Naive thymus-derived CD8-positive, alpha-beta T cell (primary cell): ENCODE results near the gene RPL37. TPM values are rescaled to one million over a fixed set of nuclear protein-coding genes. Genes with fewer than 3 reads are reported as not detected.
"Not testable (repeated sequence)": the region's sequence is repeated elsewhere in the genome, so short reads cannot be mapped to it uniquely, and the experiment has no call there.

Experiments
- ATAC-seq, 2 donors: fragments of 150-1000 bp; cut with Tn5 transposase in 1 of 2; sonication (Bioruptor Pico), chemical (Tn5 transposase) in 1 of 2; 1 replicate in 1 of 2; 2 replicates in 1 of 2; pipeline ENCODE4 v1.10.0; 2021; ENCODE audit warnings: mild to moderate bottlenecking in 2 of 2, moderate library complexity in 2 of 2
- POLR2A ChIA-PET: fragments of 350-600 bp; sonication (Branson Sonifier 250); formaldehyde crosslinking; loops from one replicate; lab custom pipeline; 2021; ENCODE audit warnings: antibody characterized with exemption; lab: Charles Lee
- DNase-seq, 10 donors: peaks; one replicate each; pipeline versions ENCODE4 v3.0.0 to v3.0.0-alpha.2; 2020 to 2022
- H3K27ac Mint-ChIP-seq, 10 donors: one replicate each; pipeline ENCODE4 v1.8.0; 2020 to 2022; ENCODE audit warnings: mild to moderate bottlenecking in 10 of 10, mixed read lengths in 10 of 10, moderate library complexity in 4 of 10, inconsistent platforms in 1 of 10
- H3K27me3 Mint-ChIP-seq, 5 donors: one replicate each; pipeline ENCODE4 v1.8.0; 2021 to 2022; ENCODE audit warnings: mixed read lengths in 5 of 5
- H3K36me3 Mint-ChIP-seq, 3 donors: one replicate each; pipeline ENCODE4 v1.8.0; 2020 to 2022; ENCODE audit warnings: mixed read lengths in 3 of 3, mild to moderate bottlenecking in 2 of 3, inconsistent platforms in 1 of 3
- H3K4me1 Mint-ChIP-seq, 4 donors: one replicate each; pipeline ENCODE4 v1.8.0; 2021 to 2022; ENCODE audit warnings: mixed read lengths in 4 of 4
- H3K4me3 Mint-ChIP-seq, 10 donors: one replicate each; pipeline ENCODE4 v1.8.0; 2020 to 2022; ENCODE audit warnings: mild to moderate bottlenecking in 10 of 10, mixed read lengths in 10 of 10, moderate library complexity in 6 of 10, inconsistent platforms in 1 of 10
- H3K9me3 Mint-ChIP-seq, 9 donors: one replicate each; pipeline ENCODE4 v1.8.0; 2020 to 2022; ENCODE audit warnings: mixed read lengths in 9 of 9, mild to moderate bottlenecking in 3 of 9, inconsistent platforms in 1 of 9, moderate library complexity in 1 of 9
- polyA plus RNA-seq, 3 donors: library from polyadenylated mRNA; unstranded; fragments of 300-500 nt; fragmentation: Illumina TruSeq; gene quantifications; one replicate each; pipeline ENCODE4 v1.2.3, GENCODE V29; 2021
- total RNA-seq, 8 experiments: library from RNA in 2 of 8; stranded (reverse) in 2 of 8; gene quantifications; one replicate each; pipeline ENCODE4 v1.2.3 and lab custom pipeline; 2021 to 2026

Gene RPL37
- total and polyA plus RNA-seq, 5 experiments from 2014 or later, result 2,282 to 3,082 (median 2,504) TPM

DNA sequence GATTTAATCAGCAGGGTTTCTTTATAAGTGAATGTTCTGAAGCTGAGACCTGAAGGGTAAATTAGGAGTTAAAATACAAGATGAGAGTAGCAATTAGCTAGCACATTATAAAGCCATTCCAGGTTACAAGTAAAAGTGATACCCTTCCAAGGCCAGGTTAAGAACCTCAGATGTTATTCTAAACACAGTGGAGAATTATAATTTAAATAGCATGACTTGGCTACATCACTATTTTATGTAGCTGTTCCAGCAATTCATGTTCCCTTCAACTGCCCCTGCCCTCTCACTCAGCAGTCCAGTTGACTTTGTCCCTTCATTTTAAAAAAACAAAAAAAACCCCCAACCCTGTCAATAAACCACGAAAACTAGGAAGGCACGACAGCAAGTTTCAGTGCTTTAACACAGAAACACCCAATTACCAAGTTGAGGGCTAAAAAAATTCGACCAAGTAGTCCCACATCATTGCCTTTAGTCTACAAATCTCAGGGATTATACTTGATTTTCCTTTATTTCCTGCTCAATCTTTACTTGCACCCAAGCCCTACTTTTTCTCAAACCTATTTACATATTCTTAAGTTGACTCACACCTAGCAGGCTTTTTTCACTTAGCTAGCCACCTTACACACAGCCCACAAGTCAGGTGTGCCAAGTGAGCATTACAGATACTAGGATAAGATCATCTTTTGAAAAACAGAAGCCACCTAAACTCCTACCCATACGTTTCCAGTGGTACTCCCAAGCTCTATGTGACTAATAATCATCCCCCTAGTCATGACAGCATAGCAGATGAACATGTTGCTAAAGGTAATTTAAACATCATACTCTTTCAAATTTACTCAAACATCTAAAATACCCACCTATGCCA is 3.4 kb downstream of the RPL37 start:
- DNase-seq, result no peak
- Mint-ChIP-seq H3K27me3 (no peaks in the 10 kb centered on the region), H3K4me1 (peaks cover 21 to 67% (median 57%) of the 10 kb centered on the region in 4 donors), H3K9me3 (peaks cover 0 to 1% (median 0%) of the 10 kb centered on the region in 9 donors), H3K4me3 (peak overlapping the region in 1 of 10 donors; percentile 3), H3K36me3 (peaks cover 10 to 82% (median 51%) of the 10 kb centered on the region in 3 donors), H3K27ac (peak overlapping the region in 9 of 10 donors; percentile 28 to 78 (median 57))
- no peak for ATAC-seq
- POLR2A ChIA-PET, result interaction anchor here (1.5 kb wide), 1 partner anchor 16 kb away, joined by 3 read pairs; no protein-coding TSS in a partner anchor

DNA sequence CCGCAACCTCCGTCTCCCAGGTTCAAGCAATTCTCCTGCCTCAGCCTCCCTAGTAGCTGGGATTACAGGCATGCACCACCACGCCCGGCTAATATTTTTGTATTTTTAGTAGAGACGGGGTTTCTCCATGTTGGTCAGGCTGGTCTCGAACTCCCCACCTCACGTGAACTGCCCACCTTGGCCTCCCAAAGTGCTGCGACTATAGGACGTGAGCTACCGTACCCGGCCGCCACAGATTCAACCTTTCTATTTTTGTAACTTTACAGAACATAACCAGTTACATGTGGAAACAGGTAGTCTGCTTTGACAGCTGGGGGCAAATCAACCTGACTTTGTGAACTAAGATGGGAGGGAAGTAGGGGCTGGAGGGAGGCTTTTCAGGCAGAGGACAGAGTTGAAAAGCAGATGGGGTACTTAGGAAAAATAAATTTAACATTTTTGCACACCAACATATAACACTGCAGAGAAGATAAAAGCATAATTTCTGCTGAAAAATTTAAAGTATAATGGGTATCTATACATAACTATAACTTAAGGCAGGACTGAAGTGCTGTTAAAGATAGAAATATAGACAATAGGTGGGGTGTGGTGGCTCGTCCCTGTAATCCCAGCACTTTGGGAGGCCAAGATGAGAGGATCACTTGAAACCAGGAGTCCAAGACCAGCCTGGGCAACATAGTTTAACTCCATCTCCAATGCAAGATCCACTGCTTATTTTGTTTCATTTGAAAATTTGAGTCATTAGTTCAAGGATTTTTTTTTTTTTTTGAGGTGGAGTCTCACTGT is 5.1 kb downstream of the RPL37 start:
- peak overlapping the region in 3 of 10 donors; percentile 34 to 66 (median 35) for H3K27ac Mint-ChIP-seq
- POLR2A ChIA-PET, result no interaction called here
- H3K9me3 Mint-ChIP-seq, result no peaks in the 10 kb centered on the region
- H3K36me3 Mint-ChIP-seq, result peaks cover 10 to 90% (median 51%) of the 10 kb centered on the region in 3 donors
- peak overlapping the region in 1 of 10 donors; percentile 16 for H3K4me3 Mint-ChIP-seq
- peaks cover 21 to 62% (median 49%) of the 10 kb centered on the region in 4 donors for H3K4me1 Mint-ChIP-seq
- H3K27me3 Mint-ChIP-seq, result no peaks in the 10 kb centered on the region
- ATAC-seq (no peak), DNase-seq (peak in 1 of 10 donors; percentile 8)

DNA sequence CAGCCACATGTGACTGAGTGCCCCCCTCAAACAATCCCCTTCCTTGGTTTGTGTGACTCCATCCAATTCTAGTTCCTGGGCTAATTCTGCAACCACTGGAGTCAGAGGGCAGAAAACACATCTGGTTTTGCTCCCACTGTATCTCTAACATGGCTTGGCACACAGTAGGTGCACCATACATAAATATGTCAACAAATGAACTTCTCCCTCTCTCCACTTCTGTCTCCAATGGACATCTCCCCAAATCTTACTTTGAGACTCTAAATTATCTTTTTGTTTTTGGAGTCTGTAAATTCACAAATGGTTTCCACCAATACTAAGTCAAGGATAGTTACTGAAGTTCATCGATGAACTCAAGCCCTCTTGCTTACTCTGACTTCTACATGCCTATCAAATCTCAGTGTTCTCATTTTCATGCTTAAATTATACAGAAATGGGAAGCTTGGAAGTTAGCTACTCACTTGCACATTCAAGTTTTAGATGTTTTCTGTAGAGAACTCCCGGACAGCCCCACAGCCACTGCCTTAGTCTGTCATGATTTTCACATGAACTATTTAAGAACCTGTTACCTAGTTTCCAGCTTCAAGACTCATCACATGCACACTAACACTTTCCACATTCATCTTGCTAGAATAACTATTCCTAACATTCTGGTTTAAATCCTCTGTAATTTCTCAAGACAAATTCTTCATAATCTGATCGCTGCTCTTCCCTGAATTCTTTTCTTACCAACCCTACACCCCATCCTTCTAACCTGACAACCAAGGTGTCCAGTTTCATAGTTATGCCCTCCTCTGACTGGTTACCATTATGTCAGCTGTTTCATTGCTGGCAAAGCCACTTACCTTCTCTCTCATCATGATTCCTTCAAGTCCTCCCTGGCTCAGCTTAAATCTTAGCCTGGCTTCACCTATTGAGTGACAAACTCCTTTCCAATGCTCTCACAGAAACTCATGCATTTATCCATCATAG is 6.0 kb downstream of the RPL37 start:
- Mint-ChIP-seq H3K36me3 (peaks cover 7 to 82% (median 44%) of the 10 kb centered on the region in 3 donors), H3K4me1 (peaks cover 18 to 59% (median 41%) of the 10 kb centered on the region in 4 donors), H3K4me3 (no peak overlapping the region), H3K27ac (peak overlapping the region in 9 of 10 donors; percentile 4 to 87 (median 41)), H3K9me3 (no peaks in the 10 kb centered on the region), H3K27me3 (no peaks in the 10 kb centered on the region)
- no peak for ATAC-seq
- POLR2A ChIA-PET, result interaction anchor here (0.5 kb wide), 1 partner anchor 41 kb away, joined by 3 read pairs; no protein-coding TSS in a partner anchor
- no peak for DNase-seq

DNA sequence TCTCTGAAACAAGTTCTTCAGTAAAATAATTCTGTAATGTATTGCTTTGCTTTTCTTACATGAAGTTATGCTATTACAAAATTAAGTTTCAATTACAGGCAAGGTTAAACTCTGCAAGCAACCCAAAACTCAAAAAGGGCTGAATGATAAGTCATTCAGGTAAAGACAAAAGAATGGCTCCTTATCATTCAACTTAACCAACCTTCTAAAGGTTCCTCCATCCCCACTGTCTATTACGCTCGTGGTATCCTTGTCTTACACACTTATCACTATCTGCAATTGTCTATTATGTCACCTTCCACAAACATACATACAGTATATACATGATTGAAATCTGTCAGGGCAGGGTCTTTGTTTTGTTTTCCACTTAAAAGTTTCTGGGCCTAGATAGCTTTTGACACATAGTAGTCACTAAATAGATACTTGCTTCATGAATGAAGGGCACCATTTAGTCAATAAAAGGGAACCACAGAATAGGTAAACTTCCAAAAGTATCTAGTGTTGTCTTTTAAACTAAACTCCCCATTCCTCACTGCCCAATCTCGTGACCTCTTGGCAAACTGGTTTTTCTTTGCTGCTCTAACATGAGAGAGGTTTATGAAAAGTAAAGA is 6.9 kb downstream of the RPL37 start:
- Mint-ChIP-seq H3K4me1 (peaks cover 17 to 50% (median 35%) of the 10 kb centered on the region in 4 donors), H3K27ac (peak overlapping the region in 7 of 10 donors; percentile 6 to 87 (median 46)), H3K9me3 (no peaks in the 10 kb centered on the region), H3K36me3 (peaks cover 6 to 74% (median 37%) of the 10 kb centered on the region in 3 donors), H3K4me3 (no peak overlapping the region), H3K27me3 (no peaks in the 10 kb centered on the region)
- POLR2A ChIA-PET, result no interaction called here
- no peak for ATAC-seq
- DNase-seq, result peak in 1 of 10 donors; percentile 2

DNA sequence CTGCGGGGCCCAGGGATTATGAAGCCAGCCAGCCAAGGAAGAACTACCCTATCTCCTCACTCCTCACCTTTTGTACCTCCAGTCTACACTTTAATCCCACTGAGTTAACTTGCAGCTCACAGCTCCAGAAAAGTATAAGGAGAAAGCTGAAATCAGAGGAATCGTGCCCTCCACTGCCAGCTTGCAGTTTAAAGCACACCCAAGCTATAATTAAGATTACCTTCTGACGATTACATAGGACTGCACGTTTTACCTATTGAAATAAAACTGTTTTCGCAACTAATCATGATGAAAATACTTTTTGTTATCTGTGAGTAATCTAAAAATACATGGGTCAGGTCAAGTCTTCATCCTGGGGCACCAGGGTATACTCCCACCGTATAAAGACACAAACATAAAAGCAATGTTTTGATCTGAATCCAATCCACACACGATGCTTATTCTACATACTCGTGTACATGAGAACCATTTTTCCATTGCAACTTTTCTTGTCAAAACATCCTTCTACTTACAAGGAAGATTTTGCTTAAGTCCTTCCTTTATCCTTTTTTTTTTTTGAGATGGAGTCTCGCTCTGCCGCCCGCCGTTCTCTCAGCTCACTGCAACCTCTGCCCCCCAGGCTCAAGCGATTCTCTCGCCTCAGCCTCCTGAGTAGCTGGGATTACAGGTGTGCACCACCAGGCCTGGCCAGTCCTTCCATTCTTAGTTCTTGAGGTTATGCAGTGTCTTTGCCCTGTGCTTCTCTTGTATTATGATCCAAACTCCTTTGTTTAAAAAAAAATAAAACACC is 7.6 kb downstream of the RPL37 start:
- DNase-seq, result peak in 1 of 10 donors; percentile 1
- Mint-ChIP-seq H3K27me3 (no peaks in the 10 kb centered on the region), H3K4me1 (peaks cover 15 to 43% (median 27%) of the 10 kb centered on the region in 4 donors), H3K36me3 (peaks cover 6 to 66% (median 32%) of the 10 kb centered on the region in 3 donors), H3K27ac (peak overlapping the region in 5 of 10 donors; percentile 7 to 71 (median 37)), H3K4me3 (peak overlapping the region in 1 of 10 donors; percentile 21), H3K9me3 (no peaks in the 10 kb centered on the region)
- POLR2A ChIA-PET, result no interaction called here
- no peak for ATAC-seq

DNA sequence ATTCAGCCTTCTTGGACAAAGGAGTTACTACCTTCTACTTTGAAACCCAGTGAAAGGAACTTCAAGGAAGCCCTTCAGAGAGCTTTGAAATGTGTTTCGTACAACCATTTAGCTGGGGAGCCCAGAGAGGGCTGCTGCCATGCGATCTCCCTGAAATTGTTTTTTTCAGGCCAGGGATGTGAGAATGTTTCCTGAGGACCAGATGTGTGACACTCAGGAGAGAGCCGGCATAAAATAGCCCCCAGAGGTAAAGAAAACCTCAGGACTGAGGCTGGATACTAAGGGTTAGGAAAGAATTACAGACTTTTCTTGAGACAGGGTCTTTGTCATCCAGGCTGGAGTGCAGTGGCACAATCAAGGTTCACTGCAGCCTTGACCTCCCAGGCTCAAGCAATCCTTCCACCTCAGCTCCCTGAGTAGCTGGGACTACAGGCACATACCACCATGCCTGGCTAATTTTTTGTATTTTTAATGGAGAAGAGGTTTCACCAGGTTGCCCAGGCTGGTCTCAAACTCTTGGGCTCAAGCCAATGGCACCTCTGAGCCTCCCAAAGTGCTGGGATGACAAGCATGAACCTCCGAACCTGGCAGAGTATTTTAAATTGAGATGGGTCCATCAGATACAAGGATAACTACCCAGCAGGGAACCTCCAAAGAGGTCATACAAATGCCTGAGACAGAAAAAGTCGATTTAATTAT is 8.4 kb downstream of the RPL37 start:
- DNase-seq (no peak), ATAC-seq (no peak)
- peaks cover 6 to 59% (median 26%) of the 10 kb centered on the region in 3 donors for H3K36me3 Mint-ChIP-seq
- H3K4me3 Mint-ChIP-seq, result no peak overlapping the region
- peak overlapping the region in 4 of 10 donors; percentile 29 to 65 (median 48) for H3K27ac Mint-ChIP-seq
- POLR2A ChIA-PET, result no interaction called here
- H3K4me1 Mint-ChIP-seq, result peaks cover 10 to 36% (median 20%) of the 10 kb centered on the region in 4 donors
- no peaks in the 10 kb centered on the region for H3K27me3 Mint-ChIP-seq
- no peaks in the 10 kb centered on the region for H3K9me3 Mint-ChIP-seq

DNA sequence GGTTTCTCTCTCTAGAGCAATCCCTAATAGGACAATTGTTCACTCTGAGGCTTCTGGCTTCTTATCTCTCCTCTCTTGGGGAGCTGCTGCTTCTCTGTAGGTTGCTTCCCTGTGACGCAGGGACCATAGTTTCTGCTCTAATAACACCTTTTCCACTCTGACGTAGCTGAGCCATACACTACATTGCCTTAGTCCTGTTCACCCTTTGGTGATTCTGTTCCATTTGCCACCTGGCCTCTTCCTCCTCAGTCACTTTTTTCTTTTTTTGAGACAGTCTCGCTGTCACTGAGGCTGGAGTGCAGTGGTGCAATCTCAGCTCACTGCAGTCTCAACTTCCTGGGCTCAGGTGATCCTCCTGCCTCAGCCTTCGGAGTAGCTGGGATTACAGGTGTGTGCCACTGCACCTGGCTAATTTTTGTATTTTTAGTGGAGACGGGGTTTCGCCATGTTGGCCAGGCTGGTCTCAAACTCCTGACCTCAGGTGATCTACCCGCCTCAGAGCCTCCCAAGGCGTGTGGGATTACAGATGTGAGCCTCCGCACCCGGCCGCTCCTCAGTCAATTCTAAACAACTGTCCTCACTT is 9.5 kb downstream of the RPL37 start:
- H3K4me3 Mint-ChIP-seq, H3K9me3 Mint-ChIP-seq, H3K27me3 Mint-ChIP-seq, POLR2A ChIA-PET: not testable (repeated sequence)
- peaks cover 6 to 48% (median 26%) of the 10 kb centered on the region in 3 donors for H3K36me3 Mint-ChIP-seq
- peak overlapping the region in 6 of 10 donors; percentile 21 to 83 (median 70) for H3K27ac Mint-ChIP-seq
- ATAC-seq, result peak in 1 of 2 donors; percentile 9
- DNase-seq, result peak in 1 of 10 donors; percentile 2
- peaks cover 10 to 29% (median 17%) of the 10 kb centered on the region in 4 donors for H3K4me1 Mint-ChIP-seq

DNA sequence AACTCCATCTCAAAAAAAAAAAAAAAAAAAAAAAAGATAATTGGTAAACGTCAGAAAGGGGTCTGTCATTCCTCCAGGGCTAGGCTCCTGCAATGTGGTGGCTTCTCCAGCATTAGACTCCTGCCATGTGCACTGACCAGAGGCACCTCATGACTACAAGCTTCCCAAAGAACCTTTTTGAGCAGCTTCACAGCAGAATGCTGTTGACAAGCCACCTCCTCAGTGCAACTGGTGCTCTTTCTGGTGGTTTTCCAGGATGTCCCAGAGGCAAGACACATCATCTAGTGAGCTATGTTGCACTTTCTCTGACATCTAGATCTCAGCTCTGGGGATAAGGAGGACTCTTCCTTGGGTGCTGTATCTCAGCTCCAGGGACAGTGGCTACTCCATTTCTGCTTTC is 11.6 kb downstream of the RPL37 start:
- no peak for ATAC-seq
- Mint-ChIP-seq H3K9me3 (no peaks in the 10 kb centered on the region), H3K4me1 (peaks cover under 1 to 13% (median 4%) of the 10 kb centered on the region in 4 donors), H3K36me3 (peaks cover 0 to 27% (median 18%) of the 10 kb centered on the region in 3 donors), H3K27ac (peak overlapping the region in 3 of 10 donors; percentile 33 to 60 (median 49)), H3K4me3 (no peak overlapping the region), H3K27me3 (no peaks in the 10 kb centered on the region)
- POLR2A ChIA-PET, result no interaction called here
- DNase-seq, result no peak

DNA sequence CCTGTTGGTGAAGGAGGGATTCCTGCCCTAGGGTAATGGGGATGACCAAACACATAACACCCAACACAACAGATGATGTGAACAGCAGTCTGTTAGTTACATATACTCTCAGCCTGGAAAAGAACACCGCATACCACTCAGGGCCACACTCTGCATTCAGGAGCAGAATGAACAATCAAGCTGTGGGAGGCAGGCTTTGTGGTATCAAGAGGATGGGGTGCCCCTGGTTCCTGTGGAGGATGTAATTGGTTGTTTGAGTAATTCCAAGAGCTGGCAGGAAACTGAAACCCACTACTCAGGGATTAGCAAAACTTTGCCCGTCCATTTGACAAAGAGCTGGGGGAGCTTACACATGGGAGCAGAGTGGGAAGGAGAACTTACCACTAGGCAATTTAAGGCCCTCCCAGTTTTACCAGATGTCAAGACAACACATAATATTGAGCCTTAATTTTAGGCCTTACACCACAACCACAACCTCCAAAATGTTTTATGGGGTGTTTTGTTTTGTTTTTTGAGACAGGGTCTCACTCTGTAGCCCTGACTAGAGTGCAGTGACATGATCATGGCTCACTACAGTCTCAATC is 21.2 kb downstream of the RPL37 start:
- no peaks in the 10 kb centered on the region for H3K4me1 Mint-ChIP-seq
- H3K27ac Mint-ChIP-seq, result no peak overlapping the region
- H3K9me3 Mint-ChIP-seq, result no peaks in the 10 kb centered on the region
- DNase-seq, result no peak
- POLR2A ChIA-PET, result no interaction called here
- ATAC-seq, result no peak
- H3K4me3 Mint-ChIP-seq, result no peak overlapping the region
- peaks cover 0 to under 1% (median 0%) of the 10 kb centered on the region in 3 donors for H3K36me3 Mint-ChIP-seq
- H3K27me3 Mint-ChIP-seq, result no peaks in the 10 kb centered on the region

DNA sequence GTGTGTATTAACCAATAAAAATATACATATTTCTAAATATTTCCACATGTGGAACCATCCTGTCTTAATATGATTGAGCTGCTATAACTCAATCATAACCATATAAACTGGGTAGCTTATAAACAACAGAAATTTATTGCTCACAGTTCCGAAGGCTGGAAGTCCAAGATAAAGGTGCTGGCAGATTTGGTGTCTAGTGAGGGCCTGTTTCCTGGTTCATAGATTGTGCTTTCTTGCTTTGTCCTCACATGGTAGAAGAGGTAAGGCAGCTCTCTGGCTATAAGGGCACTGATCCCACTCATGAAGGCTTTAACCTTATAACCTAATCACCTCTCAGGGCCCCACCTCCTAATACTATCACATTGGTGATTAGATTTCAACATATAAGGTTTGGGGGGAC is 22.9 kb downstream of the RPL37 start:
- Mint-ChIP-seq H3K4me3 (no peak overlapping the region), H3K9me3 (no peaks in the 10 kb centered on the region), H3K27ac (no peak overlapping the region), H3K27me3 (no peaks in the 10 kb centered on the region), H3K4me1 (peaks cover 2 to 9% (median 6%) of the 10 kb centered on the region in 4 donors), H3K36me3 (no peaks in the 10 kb centered on the region)
- no peak for ATAC-seq
- POLR2A ChIA-PET, result no interaction called here
- no peak for DNase-seq
